Cerebellar nuclear complex (tissue), 1 donor: ENCODE measurements around the gene RIT2.
A peak's percentile ranks its signal among the peaks of the same experiment; 100 is the strongest.
"Not testable (repeated sequence)": the region's sequence is repeated elsewhere in the genome, so short reads cannot be mapped to it uniquely, and the experiment has no call there.

Experiments used
- DNase-seq, 2 experiments: peaks; one replicate each; lab custom pipeline; 2025; lab: John Stamatoyannopoulos, UW

Gene RIT2

DNA sequence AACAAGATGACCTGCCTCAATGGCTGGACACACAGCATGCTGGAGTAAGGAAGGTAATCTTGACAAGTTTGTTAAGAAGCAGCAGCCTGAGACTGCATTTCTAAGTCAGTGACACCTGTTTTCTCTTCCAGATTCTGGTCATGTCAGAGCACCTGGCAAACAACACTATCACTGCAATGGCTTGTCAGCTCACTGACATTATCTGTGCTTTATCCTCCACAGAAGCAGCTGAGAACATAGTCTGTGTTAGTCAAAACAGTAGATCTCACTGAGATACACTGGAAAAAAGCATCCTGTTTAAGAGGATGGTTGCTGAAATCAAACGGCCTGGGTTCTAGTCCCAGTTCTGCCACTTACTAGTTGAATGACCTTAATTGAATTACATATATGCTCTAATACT lies 355.2 kb downstream of the RIT2 start:
- DNase-seq = no peak

DNA sequence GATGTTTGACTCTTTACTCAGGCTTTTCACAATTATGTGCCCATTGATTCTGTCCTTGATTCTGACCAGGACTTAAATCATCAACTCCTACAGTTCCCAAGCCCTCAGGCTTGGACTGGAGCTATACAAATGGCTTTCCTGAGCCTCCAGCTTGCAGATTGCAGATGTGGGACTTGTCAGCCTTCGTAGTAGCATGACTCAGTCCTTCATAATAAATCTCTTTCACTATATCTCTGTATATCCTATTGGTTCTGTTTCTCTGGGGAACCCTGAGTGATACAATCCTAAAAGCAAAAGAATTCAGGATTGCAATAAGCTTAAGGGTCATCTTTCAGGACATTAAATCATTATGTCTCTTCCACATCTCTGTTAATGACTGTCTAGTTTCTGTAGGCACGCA lies 356.6 kb downstream of the RIT2 start:
- no peak for DNase-seq

DNA sequence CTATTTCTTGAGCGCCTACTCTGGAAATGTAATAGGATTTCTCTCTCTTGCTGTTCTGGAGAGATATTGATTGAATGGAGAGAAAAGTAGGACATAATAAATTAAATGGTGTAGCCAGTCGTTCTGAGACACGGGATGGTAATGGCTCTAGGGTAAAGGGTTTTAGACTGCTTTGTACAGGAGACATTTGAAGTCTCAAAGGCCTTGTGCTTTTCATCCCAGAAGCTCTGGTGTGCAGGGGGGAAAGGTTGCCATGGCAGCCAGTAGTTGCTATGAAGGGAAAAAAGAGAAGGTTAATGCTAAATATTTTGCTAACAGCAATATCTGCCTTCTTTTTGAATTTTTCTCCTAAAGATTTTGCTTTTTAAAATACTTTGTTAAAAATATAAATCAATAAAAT lies 359.3 kb downstream of the RIT2 start:
- DNase-seq = no peak

GRCh38 chr18:42752916-42753315 lies 362.6 kb downstream of the RIT2 start:
- DNase-seq = no peak

DNA sequence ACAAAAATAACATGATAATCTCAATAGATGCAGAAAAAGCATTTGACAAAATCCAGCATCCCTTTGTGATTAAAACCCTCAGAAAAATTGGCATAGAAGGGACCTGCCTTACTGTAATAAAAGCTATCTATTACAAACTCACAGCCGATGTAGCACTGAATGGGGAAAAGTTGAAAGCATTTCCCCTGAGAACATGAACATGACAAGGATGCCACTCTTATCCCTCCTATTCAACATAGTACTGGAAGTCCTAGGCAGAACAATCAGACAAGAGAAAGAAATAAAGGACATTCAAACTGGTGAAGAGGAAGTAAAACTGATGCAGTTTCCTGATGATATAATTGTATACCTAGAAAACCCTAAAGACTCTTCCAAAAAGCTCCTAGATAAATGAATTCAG lies 368.7 kb downstream of the RIT2 start:
- no peak for DNase-seq

DNA sequence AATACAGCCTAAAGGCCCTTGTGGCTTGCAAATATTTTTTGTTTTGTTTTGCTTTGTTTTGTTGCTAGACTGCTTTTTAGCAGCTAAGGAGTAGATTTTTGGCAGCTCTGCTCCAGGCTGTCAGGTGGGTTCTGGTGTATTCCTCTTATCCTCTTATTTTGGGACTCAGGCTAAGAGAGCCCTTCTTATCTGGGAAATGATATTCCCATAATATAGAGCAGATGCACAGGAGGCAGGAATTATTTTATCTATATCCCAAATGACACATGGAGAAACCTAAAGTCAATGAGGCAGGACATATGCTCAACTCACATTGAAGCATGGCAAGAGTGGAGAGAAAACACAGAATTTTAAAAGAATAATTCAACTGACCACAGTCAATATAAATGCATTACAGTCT lies 369.6 kb downstream of the RIT2 start:
- no peak for DNase-seq

DNA sequence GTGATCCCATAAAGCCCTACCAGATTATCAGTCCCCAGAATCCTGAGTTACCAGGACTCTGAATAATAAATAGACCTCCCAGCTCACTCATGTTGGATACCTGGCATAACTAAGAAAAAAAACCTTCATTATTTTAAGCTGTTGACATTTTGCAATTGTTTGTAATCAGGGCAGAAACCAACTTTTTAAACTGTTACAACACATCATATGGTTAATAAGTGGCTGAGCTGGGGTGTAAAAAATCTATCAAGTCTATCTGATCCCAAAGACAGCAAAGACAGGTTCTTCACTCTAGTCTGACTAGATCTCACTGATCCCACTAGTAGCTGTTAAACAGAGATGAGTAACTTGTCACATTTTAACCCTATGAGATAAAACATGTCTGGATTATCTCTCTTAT lies 370.3 kb downstream of the RIT2 start:
- DNase-seq = no peak

- no peak for DNase-seq
Measured at GRCh38 chr18:42743373-42744138, 371.9 kb downstream of the RIT2 start.

DNA sequence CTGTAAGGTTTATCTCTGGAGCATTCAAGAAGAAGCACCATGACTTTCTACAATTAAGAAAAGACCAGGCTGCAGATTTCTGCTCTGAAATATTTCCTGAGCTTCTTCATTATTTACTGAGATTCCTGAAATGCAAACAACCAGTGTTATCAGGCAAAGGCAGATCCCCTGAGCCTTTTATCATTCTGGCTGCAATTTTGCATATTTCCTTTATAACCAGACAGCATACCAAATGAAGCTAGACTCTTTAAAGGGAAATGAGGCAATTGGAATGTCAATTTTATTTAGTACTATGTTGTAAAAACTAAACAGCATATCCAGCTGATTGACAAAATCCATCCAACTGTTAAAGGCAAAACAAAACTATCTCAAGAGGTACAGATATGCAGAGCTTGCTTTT lies 372.5 kb downstream of the RIT2 start:
- DNase-seq = no peak

DNA sequence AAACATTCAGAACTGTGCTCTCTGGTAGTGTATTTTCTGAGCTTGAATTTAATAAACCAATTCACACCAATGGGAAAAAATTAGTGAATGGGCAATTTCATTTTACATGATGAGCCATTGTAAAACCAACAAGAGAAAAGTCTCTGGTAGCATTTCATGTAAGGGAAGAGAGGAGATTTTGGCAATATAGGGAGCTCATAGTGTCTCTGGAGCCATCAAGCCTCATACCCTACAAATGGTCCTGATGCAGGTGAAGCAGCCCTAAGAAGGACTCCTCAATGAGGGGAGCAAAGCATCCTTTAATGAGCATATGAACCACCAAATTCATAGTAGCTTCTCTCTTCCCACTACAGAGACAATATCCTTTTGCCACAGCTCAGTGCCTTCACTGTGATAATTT lies 373.0 kb downstream of the RIT2 start:
- DNase-seq = no peak

GRCh38 chr18:42741805-42742347 lies 373.6 kb downstream of the RIT2 start:
- not testable (repeated sequence) for DNase-seq

DNA sequence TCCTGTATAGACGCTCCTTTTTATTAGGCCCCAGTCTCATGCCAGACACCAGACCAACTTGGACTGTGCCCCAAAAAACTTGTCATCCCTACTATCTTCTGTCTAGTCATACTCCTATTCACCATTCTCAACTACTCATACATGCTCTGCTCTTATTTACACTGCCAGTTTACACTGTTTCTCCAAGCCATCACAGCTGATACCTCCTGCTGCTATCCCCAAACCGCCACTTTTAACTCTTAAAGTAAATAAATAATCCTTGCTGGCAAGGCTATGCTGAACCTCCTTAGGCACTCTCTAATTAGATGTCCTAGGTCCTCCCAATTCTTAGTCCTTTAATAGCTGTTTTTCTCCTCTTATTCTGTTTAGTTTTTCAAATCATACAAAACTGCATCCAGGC lies 374.2 kb downstream of the RIT2 start:
- not testable (repeated sequence) for DNase-seq

GRCh38 chr18:42736074-42736473 lies 379.4 kb downstream of the RIT2 start:
- DNase-seq = no peak

- no peak for DNase-seq
Measured at GRCh38 chr18:42734520-42734919, 381.0 kb downstream of the RIT2 start.

- DNase-seq = no peak
Measured at GRCh38 chr18:42730272-42730671, 385.2 kb downstream of the RIT2 start.

DNA sequence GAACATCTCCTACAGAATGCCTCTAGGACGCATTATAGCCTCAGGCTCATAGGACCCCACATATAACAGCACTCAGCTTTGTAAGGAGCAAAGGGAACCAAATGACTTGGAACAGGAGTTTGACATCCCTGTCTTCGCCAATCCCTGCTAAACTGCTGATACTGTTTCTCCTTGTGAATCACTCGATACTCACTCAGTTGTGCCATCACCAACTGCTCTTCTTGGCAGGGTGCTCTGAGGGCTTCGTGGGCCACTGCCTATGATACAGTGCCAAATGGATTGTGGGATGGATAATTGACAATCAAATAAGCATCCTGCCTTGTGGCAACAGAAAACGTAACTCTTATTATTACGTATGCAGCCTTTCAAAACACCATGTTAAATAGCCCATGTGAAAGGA lies 396.3 kb downstream of the RIT2 start:
- DNase-seq = peak; percentile 13 to 47

- DNase-seq = no peak
Measured at GRCh38 chr18:42712065-42712464, 403.4 kb downstream of the RIT2 start.

DNA sequence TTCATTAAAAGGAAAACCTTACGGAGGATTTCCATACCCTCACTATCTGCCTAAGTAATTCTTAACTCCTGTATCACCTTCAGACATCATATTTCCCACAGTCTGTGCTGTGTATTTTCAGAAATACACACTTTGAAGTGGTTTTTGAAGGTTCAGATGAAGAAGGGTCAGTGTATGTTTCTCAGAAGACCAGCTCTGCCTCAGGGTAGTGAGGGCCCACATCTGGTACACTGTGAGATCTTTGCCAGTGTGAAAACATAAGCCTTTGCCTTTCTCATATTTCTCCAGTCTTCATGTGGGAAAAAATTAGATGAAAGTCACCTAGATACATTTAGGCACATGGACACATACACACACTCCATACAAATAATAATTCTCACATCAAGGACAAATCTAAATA lies 408.4 kb downstream of the RIT2 start:
- DNase-seq = no peak

DNA sequence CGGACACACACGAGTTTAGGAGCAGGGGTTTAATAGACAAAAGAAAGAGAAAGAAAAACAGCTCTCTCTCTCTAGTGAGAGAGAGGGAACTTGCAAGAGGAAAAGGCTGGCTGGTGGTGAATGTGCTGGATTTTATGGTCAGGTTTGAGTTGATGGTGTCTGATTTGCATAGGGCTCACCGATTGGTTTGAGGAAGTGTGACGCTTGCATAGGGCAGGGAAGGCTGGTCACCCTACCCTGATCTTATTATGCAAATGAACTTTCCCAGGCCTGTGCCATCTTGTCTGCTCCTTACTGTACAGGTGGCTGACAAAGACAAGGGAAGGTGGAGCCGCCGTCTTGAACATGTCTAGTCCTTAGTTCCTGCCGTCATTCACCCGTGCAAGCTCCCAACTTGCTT lies 408.9 kb downstream of the RIT2 start:
- no peak for DNase-seq

DNA sequence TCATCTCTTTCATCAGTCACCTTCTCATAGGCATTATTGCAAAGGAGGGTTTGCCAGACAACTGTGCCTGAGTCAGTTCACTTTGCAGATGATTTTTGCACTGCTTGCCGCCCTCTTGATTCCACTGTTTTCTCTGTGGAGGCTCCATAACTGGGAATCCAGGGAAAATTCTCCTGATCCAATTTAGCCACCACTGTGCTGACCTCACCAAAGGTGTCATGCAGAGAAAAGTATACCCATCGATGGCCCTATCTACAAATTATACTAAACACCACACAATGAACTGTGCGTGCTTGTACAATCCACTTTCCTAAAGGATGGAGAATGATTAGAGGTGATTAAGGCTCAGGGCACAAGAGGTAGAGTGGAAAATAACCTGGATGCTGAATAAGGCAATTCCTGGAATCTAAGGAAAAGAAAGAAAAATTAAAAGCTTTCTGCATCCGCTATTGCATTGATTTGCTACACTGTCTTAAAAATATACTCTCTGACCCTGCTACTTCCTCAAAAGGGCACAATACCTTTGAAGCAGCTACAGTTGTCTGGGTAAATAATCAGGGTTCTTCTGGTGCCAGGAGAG lies 409.4 kb downstream of the RIT2 start:
- DNase-seq = no peak
